Tongue (tissue), 2 donors: ENCODE data around the gene DTYMK. TPM values are rescaled to one million over a fixed set of nuclear protein-coding genes. Genes with fewer than 3 reads are reported as not detected.
A peak's percentile ranks its signal among the peaks of the same experiment; 100 is the strongest.

ENCODE experiments used
- DNase-seq: peaks from one replicate; pipeline ENCODE4 v3.0.0-alpha.2; 2015
- total RNA-seq: library from RNA; depleted of rRNA; stranded (reverse); fragments of >200 nt; gene quantifications from one replicate; pipeline ENCODE4 v1.2.3, GENCODE V29; 2014

DTYMK gene
- total RNA-seq, 1 donor from 2014 or later = 20.0 TPM

DNA sequence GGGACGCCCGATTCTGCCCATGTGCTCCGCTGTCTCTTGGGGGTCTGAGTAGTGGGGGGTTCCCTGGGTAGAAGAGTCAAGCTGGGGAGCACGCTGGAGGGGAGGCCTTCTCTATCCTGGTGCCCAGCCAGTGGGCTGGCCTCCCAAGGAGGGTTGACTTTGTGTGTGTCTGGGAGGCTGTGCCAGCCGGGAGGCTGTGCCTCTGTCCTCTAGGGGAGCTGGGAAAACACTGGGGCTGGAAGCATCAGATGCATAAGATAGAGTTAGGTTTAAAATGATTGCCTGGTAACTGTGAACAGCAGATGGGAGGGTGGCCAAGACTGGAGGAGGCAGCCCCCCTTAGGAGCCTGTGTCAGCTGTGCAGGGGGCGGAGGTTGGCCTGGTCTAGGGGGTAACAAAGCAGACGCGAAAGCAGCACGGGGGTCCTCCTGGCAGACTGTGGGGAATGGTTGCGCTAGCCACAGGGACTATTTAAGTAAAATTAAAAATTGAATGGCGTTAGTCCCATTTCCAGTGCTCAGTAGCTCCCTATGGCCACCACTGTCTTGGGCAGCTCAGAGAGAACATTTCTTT, 16.5 kb upstream of the DTYMK start:
- peak; percentile 60 for DNase-seq

- DNase-seq = peak; percentile 92
Observed at GRCh38 chr2:241702155-241703031, 15.8 kb upstream of the DTYMK start.

GRCh38 chr2:241701399-241702154, 15.0 kb upstream of the DTYMK start, which contains the start of gene ING5:
TSS of gene ING5 (plus strand) at chr2:241702039. CDS start at chr2:241702066, 27 bp downstream.
- peak; percentile 97 for DNase-seq

DNA sequence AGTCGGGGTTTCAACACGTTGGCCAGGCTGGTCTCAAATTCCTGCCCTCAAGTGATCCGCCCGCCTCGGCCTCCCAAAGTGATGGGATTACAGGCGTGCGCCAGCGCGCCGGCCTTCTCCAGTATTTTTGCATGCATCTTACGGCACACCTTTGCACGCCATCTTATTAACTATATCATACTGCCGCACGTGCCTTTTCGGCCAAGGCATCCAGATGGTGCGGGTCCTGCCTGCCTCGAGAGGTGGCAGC, 14.5 kb upstream of the DTYMK start:
- no peak for DNase-seq

DNA sequence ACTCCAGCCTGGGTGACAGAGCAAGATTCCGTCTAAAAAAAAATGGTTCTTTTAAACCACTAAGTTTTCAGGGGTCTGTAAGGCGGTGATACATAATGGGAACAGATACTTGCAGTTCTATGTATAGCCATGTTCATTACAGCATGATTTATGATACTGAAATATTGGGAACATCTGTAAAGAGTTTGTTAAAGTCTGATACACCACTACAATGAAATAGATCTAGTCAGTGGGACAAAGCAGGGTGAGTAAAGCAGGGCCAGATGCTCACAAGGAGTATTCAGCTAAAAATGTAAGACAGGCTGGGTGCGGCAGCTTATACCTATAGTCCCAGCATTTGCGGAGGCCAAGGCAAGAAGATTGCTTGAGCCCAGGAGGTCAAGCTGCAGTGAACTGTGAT, 9.0 kb upstream of the DTYMK start:
- no peak for DNase-seq

- no peak for DNase-seq
Observed at GRCh38 chr2:241692448-241692847, 5.8 kb upstream of the DTYMK start.

GRCh38 chr2:241690202-241690717, 3.6 kb upstream of the DTYMK start:
- DNase-seq = no peak

GRCh38 chr2:241689306-241689705, 2.7 kb upstream of the DTYMK start:
- no peak for DNase-seq

DNA sequence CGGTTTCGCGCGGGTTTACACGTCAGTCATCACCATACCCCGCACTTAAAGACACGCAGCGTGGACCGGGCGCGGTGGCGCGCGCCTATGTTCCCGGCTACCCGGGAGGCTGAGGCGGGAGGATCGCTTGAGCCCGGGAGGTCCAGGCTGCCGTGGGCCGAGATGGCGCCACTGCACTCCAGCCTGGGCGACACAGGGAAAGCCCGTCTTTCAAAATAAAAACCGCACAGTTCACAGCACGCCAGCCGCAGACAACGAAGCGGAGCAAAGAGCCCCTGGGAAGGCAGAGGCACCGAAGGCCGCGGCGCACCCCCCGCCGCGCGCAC, 328 bp downstream of the DTYMK start:
- DNase-seq = no peak

DNA sequence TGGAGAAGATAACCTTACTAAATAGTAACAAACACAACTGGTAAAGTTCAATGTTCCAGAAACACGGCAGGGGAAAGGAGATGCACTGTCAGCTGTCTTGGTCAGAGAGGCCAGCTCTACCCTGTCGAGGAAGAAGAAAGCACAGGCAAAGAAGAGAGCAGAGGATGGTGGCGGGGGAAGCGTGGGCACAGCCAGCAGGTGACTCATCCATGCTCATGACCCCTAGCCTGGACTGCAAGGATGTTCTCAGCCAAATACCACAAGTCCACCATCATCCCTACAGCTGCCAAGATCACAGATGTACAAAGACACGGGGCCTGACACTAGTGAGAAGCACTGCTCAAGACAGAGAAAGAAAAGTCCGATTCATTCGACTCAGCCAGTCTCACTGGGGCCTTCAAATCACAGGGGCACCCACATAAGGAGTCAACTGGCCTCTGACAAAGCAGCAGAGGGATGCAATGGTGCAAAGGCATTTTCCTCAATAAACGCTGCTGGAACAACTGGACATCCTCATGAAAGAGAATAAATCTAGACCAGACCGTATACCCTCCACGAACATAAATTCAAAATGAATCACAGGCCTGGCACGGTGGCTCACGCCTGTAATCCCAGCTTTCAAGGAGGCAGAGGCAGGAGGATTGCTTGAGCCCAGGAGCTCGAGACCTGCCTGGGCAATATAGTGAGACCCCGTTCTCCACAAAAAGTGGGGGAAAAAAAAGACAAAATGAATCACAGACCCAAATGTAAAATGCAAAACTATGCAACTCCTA, 5.6 kb downstream of the DTYMK start:
- DNase-seq = no peak

- no peak for DNase-seq
Observed at GRCh38 chr2:241680044-241680443, 6.6 kb downstream of the DTYMK start.

DNA sequence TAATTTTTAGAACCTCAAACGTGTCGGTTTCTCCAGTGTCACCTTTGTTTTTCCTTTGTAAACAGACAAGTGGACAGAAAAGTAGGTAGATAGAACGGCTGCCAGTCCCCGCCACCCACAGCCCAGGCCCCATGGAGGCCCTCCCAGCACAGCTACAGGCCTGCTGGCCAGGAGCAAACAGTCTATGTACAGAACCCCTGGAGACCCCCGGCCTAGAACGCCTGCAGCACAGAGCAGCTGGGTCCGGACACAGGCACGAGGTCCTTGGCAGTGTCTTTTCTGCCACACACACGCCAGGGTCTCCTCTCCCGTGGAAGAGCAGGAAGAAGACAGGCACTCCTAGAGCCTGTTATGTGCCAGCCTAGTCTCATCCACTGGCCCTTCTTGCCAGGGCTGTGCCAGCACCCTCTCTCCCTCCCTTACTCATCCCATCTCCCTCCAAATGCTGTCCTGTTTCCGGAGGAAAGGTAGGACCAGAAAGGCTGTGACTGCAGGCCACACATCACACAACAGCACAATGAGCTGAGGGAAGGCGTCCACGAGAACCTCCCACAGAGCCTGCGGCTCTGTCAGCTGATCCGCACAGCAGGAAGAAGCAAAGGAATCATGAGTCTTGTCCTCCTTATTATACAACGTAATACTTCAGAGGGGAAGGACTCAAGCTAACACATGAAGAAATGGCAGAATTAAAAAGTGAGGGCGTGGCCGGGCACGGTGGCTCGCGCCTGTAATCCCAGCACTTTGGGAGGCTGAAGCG, 7.7 kb downstream of the DTYMK start:
- no peak for DNase-seq

DNA sequence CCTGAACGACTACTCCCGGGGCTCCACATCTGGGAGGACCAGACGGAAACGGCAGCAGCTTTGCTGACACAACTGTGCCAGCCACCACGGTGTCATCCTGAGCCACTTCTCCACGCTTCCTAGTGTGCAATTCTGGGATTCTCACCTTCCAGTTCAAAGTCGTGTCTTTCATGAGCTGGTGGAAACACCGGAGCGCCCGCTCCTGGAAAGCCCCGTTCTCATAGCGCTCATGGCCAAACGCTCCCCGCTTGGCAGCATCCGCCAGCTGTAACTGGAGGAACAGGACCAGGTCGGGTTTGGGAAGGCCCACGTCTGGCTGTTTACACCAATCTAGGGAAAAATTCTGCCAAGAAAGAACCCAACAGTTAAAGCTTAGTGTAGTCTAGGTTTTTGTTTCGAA, 8.3 kb downstream of the DTYMK start:
- no peak for DNase-seq

DNA sequence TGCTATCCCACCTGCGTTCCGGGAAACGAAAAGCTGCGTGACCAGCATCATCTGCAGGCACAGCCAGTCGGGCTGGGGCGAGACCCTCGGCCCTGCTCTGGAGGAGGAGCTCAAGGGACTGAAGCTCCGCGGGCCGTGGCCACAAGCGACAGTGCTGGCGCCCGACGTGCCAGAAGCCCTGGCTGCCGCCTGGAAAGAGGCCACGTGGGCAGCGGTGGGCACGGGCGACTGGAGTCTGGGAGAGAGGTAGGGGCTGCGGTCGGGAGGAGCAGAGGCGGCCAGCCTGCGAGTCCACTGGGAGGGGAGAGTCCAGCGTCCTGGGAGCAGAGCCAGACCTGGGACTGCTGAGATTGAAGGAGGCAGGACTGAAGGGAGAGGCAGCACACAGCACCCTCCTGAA, 9.2 kb downstream of the DTYMK start:
- DNase-seq = no peak

GRCh38 chr2:241676665-241677064, 9.9 kb downstream of the DTYMK start:
- DNase-seq = no peak

- DNase-seq = no peak
Observed at GRCh38 chr2:241675885-241676284, 10.7 kb downstream of the DTYMK start.

- DNase-seq = no peak
Observed at GRCh38 chr2:241673797-241674725, 12.6 kb downstream of the DTYMK start.

- no peak for DNase-seq
Observed at GRCh38 chr2:241673189-241673663, 13.4 kb downstream of the DTYMK start.

GRCh38 chr2:241672243-241673188, 14.1 kb downstream of the DTYMK start:
- DNase-seq = no peak
